DND-41 (cell line): ENCODE measurements around the gene NUBP2.

Experiments used
- ATAC-seq: fragments of 200-7000 bp; cut with Tn5 transposase; 3 replicates; pipeline ENCODE4 v1.9.1; 2021; ENCODE audit warnings: low read depth; ENCODE audit not compliant: insufficient read depth
- DNase-seq: peaks from one replicate; pipeline ENCODE4 v3.0.0-alpha.2; 2020
- H2AFZ ChIP-seq: 2 replicates; pipeline ENCODE4 v1.6.0; 2012; ENCODE audit warnings: low read depth, low read length
- H3K27ac ChIP-seq: 2 replicates; pipeline ENCODE4 v1.5.1; 2012; ENCODE audit warnings: low read length, inconsistent platforms
- H3K27me3 ChIP-seq: fragments of 200-600 bp; sonication (generic); 2 replicates; pipeline ENCODE4 v1.6.0; 2012; ENCODE audit warnings: low read length, mild to moderate bottlenecking, inconsistent platforms; ENCODE audit not compliant: insufficient read depth, poor library complexity
- H3K36me3 ChIP-seq: 2 replicates; pipeline ENCODE4 v1.5.1; 2012; ENCODE audit warnings: low read length, inconsistent platforms; ENCODE audit not compliant: insufficient read depth
- H3K4me1 ChIP-seq: 2 replicates; pipeline ENCODE4 v1.5.1; 2012; ENCODE audit warnings: mild to moderate bottlenecking, low read length; ENCODE audit not compliant: insufficient read depth
- H3K4me2 ChIP-seq: 2 replicates; pipeline ENCODE4 v1.6.0; 2012; ENCODE audit warnings: mild to moderate bottlenecking, moderate library complexity, low read length, inconsistent platforms; ENCODE audit not compliant: insufficient read depth
- H3K4me3 ChIP-seq, 2 experiments: fragments of 200-600 bp in 1 of 2; shearing (Covaris generic) in 1 of 2; 2 replicates each; pipeline ENCODE4 v1.5.1; 2012 to 2016; ENCODE audit warnings: inconsistent platforms in 2 of 2, low read length in 2 of 2, mild to moderate bottlenecking in 2 of 2, low read depth in 1 of 2, moderate library complexity in 1 of 2
- H3K79me2 ChIP-seq: 2 replicates; pipeline ENCODE4 v1.6.0; 2012; ENCODE audit warnings: low read length, inconsistent platforms; ENCODE audit not compliant: insufficient read depth
- H3K9ac ChIP-seq: 2 replicates; pipeline ENCODE4 v1.6.0; 2012; ENCODE audit warnings: low read depth, mild to moderate bottlenecking, inconsistent platforms, low read length, moderate library complexity
- H3K9me3 ChIP-seq: 2 replicates; pipeline ENCODE4 v1.5.1; 2012; ENCODE audit warnings: low read length, moderate library complexity, mild to moderate bottlenecking, inconsistent platforms; ENCODE audit not compliant: insufficient read depth, severe bottlenecking
- H4K20me1 ChIP-seq: 2 replicates; pipeline ENCODE4 v1.6.0; 2012; ENCODE audit warnings: low read length; ENCODE audit not compliant: insufficient read depth
- EZH2 ChIP-seq: IDR thresholded peaks from 3 replicates; pipeline ENCODE4 v1.6.1; 2012; ENCODE audit warnings: borderline replicate concordance, low read depth, mild to moderate bottlenecking, moderate library complexity, low read length, inconsistent platforms; ENCODE audit not compliant: severe bottlenecking
- TF ChIP-seq, protein P1 (sequence below): IDR thresholded peaks from 2 replicates; pipeline ENCODE4 v1.5.1; 2012; ENCODE audit warnings: borderline replicate concordance, low read length, moderate library complexity, mild to moderate bottlenecking; ENCODE audit not compliant: poor library complexity, severe bottlenecking; ENCODE audit errors: extremely low read depth

NUBP2 gene

DNA sequence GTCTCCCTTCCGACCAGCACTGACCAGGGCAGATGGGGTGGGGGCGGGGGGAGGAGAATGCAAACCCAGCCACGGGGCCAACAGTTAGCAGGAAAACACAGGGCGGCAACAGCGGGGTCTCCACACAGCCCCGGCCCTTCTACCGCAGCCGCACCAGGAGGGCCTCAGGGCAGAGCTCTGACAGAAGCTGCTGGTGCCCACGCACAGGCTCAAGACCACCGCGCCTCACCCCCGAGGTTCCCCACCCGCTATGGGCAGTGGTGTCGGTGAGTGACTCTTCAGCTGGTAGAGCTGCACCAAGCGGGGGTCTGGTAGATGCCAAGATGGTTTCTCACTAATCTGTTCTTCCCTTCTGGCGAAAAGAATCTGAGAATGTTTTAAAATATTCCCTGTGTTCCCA, 27.8 kb downstream of the NUBP2 start:
- H3K27ac ChIP-seq: no peak overlapping the region
- no peaks in the 10 kb centered on the region for H3K4me1 ChIP-seq
- no peaks in the 10 kb centered on the region for H3K27me3 ChIP-seq
- DNase-seq (no peak), ATAC-seq (no peak)
- H3K4me3 ChIP-seq: no peak overlapping the region
- H3K79me2 ChIP-seq: no peaks in the 10 kb centered on the region
- peaks cover 55% of the 10 kb centered on the region for H3K36me3 ChIP-seq
- no peak overlapping the region for H3K9ac ChIP-seq
- no peaks in the 10 kb centered on the region for H4K20me1 ChIP-seq
- H2AFZ ChIP-seq: no peak overlapping the region
- no peak overlapping the region for H3K4me2 ChIP-seq
- H3K9me3 ChIP-seq: no peaks in the 10 kb centered on the region
- TF ChIP-seq, protein P1, sequence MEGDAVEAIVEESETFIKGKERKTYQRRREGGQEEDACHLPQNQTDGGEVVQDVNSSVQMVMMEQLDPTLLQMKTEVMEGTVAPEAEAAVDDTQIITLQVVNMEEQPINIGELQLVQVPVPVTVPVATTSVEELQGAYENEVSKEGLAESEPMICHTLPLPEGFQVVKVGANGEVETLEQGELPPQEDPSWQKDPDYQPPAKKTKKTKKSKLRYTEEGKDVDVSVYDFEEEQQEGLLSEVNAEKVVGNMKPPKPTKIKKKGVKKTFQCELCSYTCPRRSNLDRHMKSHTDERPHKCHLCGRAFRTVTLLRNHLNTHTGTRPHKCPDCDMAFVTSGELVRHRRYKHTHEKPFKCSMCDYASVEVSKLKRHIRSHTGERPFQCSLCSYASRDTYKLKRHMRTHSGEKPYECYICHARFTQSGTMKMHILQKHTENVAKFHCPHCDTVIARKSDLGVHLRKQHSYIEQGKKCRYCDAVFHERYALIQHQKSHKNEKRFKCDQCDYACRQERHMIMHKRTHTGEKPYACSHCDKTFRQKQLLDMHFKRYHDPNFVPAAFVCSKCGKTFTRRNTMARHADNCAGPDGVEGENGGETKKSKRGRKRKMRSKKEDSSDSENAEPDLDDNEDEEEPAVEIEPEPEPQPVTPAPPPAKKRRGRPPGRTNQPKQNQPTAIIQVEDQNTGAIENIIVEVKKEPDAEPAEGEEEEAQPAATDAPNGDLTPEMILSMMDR: no peak
- no peak for TF ChIP-seq EZH2

DNA sequence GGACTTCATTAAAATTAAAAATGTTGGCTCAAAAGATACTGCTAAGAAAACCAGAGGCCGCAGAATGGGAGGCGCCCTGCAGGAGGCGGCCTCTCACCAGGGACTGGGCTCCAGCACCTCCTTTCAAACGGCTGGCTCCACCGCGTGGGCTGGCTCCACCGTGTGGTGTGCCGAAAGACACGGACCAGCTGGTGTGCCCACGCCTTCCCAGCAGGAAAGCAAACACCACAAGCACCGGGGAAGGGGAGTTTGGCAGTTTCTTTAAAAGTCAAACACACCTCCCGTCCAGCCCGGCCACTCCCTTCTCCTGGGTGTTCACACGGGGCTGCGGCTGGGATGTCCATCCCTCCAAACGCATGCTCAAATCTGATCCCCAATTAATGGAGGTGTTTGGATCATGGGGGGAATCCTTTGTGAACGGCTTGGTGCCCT, 30.0 kb downstream of the NUBP2 start:
- Histone ChIP-seq H2AFZ (no peak overlapping the region), H3K79me2 (no peaks in the 10 kb centered on the region), H3K4me1 (no peaks in the 10 kb centered on the region), H3K4me3 (no peak overlapping the region), H3K27ac (no peak overlapping the region), H3K9me3 (no peaks in the 10 kb centered on the region), H3K27me3 (no peaks in the 10 kb centered on the region), H3K36me3 (peaks cover 62% of the 10 kb centered on the region), H4K20me1 (no peaks in the 10 kb centered on the region), H3K9ac (no peak overlapping the region), H3K4me2 (no peak overlapping the region)
- DNase-seq (peak; percentile 28), ATAC-seq (0 out of 3 replicates have a peak, but pooled peaks have one; percentile 42)
- TF ChIP-seq EZH2: no peak
- TF ChIP-seq, protein P1: peak; percentile 36

DNA sequence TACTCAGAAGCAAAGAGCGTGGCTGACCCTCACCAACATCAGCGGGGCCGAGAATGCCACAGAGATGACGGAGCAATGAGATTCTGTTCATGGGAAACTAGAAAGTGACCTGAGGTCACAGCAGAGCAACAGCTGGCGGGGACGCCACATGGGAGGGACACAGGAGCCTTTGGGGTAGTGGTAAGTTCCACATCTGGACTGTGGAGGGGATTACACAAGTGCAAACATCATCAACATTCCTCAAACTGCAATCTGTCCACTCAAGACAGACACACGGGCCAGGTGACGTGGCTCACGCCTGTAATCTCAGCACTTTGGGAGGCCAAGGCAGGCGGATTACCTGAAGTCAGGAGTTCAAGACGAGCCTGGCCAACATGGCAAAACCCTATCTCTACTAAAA, 32.7 kb downstream of the NUBP2 start:
- DNase-seq (no peak), ATAC-seq (no peak)
- Histone ChIP-seq H3K36me3 (peaks cover 65% of the 10 kb centered on the region), H2AFZ (no peak overlapping the region), H4K20me1 (no peaks in the 10 kb centered on the region; the same call in 1 of the 2 replicates), H3K27ac (no peak overlapping the region), H3K79me2 (no peaks in the 10 kb centered on the region), H3K9ac (no peak overlapping the region), H3K9me3 (no peaks in the 10 kb centered on the region), H3K27me3 (no peaks in the 10 kb centered on the region), H3K4me2 (no peak overlapping the region), H3K4me1 (no peaks in the 10 kb centered on the region), H3K4me3 (no peak overlapping the region)
- TF ChIP-seq, protein P1: no peak
- no peak for TF ChIP-seq EZH2
